CD4-positive, alpha-beta T cell treated with Interleukin-6 at 100 ng/mL for 8 hours (primary cell): ENCODE measurements around the gene LSM3.

Experiments used
- DNase-seq: peaks from one replicate; pipeline ENCODE4 v3.0.0-alpha.2; 2020; ENCODE audit warnings: mixed read lengths, low spot score

Gene LSM3

DNA sequence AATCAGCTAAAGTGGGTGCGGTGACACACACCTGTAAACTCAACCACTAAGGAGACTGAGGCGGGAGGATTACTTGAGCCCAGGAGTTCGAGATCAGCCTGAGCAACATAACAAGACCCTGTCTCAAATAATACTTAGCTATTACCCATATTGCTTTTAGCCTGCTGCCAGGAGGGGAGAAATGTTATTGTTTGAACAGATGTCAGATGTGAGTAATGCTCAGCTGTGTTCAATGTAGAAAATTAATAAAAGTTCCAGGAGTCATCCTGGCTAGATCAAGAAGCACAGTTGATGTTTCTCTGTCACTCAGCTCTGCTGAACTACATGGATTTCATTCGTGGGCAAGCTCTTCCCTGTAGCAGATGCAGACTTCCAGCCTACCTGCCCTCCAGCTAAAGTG is 22.2 kb downstream of the LSM3 start:
- no peak for DNase-seq

GRCh38 chr3:14201940-14202684 is 23.5 kb downstream of the LSM3 start:
- DNase-seq: no peak

DNA sequence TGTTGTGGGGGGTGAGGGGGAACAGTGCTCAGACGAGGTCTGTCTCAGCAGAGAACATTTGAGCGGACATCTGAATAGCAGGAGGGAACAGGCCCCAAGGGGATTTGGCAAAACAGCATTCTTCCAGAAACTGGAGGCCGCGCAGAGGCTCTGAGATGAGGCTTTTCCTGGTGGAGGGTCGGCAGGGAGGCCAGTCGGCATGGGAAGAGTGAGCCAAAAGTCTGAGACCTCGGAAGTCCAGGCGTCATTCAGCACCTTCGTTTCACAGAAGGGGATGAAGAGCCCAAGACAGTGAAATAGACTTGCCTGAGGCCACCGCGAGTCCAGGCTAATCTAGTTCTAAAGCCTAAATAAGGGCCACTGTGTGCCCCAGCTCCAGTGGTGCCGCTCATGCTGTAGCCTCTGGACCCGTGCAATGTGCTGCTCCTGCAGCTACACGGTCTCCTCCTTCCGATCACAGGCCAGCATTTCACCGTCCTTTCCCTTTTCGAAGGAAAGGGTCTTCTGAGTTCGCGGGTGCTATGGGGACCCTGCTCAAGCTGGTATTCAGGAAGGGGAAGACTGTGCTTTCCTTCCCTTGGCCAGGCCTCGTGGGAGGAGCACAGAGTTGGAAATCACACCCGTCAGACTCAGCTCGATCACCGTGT is 24.4 kb downstream of the LSM3 start:
- no peak for DNase-seq

DNA sequence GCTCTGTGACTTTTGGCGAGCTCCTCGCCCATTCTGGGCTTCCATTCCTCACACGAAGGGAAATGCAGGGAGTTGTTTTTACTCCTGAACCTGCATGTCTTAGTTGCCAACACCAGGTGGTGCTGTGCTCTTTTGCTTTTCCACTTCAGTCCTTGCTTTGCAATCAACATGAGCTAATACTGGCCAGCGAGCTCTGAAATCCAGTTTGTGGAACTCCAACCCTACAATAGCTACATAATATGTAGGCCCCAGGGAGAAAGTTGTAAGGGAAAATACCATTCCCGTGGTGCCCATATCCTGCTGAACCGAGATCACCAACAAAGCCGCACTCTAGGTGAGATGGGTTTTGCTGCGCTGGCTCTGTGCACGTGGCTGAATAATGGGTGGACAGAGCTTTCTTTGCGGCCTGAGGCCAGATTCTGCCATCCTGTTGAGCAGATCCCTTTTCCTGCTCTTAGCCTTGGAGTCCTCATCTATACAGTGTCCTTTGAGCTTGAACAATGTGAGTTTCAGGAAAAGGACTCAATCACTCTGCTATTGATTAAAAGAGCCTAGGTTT is 25.0 kb downstream of the LSM3 start:
- peak; percentile 33 for DNase-seq

DNA sequence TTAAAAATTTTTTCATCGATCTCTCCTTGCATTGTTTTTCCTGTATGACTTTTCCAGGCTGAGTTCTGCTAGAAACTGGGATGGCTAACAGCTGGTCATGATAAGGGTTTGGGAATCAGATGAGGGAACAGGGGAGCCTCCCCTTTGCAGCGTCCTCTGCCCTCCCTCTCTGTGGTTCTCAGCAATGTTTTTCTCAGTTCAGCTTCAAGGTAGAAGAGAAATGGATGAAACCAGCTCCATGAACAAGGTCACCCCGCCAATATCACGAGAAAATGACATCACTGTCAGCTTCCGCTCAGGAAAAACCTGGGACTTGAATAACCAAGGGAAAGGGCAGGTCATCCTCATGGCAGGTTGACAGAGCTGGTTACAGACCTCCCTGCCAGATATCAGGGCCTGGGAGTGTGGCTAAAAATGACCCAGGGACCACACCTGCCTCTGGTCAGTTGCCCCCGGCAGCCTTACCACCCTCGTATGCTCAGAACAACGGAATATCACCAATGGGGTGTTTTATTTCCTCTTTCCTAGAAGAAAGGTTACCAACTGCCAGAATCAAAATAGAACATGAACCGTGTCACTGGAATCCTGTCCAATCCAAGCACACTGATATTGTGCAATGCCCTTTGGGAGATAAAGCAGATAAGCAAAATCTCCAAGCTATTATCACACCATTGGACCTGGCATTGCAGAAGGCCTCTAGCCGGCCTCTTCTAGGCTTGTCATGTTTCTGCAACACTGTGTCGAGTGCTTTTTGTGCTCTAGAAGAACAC is 26.1 kb downstream of the LSM3 start:
- DNase-seq: no peak

DNA sequence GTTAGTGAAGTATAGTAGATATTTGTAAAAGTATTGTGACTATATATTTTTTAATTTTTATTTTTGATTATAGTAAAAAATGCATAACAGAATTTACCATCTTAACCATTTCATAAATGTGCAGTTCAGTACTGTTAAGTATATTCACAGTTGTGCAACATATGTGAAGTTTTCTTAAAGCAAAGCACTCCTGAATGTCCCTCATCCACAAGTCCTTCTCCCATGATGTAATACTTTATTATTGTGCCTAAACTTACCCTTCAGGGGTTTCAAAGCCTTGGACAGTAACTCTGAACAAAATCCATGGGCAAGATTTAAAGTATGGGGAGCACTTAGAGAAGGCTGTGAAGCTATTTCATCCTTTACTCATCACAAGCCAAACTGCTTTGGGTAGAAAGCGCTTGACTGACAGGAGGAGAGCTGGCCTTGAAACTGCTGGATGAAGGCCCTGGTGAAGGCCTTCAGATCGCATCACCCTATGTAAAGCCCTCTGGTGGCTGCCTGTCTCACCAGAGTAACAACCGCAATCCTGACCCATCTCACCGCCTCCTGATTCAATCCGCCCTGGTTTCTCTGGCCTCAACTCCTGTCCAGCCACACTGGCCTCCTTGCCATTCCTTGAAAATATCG is 28.0 kb downstream of the LSM3 start:
- no peak for DNase-seq

DNA sequence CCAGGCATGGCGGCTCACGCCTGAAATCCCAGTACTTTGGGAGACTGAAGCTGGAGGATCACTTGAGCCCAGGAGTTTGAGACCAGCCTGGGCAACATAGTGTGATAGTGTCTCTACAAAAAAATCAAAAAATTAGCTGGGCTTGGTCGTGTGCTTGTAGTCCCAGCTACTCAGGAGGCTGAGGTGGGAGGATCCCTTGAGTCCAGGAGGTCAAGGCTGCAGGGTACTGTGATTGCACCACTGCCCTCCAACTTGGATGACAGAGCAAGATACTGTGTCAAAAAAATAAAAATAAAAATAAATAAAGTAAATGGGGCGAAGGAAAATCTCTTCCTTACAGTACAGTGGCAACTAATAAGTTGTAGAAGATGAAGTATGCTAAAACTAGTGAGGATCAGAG is 29.6 kb downstream of the LSM3 start:
- DNase-seq: no peak

GRCh38 chr3:14208977-14209394 is 30.4 kb downstream of the LSM3 start:
- DNase-seq: no peak

- DNase-seq: no peak
Measured at GRCh38 chr3:14209581-14210289, 31.1 kb downstream of the LSM3 start.

DNA sequence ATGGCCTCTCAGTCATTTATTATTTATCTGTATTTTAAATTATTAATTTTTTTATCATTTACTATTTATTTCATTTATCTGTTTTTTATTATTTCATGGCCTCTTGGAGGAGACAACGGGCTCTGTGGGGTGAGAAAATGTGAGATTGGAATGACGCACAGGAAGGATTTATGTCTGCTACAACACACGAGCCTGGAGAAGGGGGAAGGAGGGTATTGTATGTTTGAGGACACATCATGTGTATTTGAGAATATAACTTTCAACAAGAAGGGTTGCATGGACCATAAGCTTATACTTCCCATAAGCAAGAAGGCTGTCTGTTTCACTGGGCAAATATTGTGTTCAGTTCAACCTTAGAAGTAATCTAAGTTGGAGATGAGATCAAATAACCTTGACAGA is 31.7 kb downstream of the LSM3 start:
- no peak for DNase-seq

- DNase-seq: no peak
Measured at GRCh38 chr3:14210843-14211594, 32.4 kb downstream of the LSM3 start.

DNA sequence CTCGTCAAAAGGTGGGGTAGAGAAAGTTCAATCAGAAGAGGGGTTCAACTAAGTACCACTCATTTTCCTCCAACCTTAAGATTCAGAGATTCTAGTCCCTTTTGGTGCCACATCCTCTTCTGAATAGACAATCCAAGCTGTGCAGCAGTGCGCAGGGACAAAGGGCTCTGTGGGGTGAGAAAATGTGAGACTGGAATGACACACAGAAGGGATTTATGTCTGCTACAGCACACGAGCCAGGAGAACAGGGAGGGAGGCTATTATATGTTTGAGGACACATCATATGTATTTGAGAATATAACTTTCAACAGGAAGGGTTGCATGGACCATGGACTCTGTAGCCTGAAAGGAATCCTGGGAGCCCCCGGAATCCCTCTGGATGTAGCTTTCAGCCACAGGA is 33.0 kb downstream of the LSM3 start:
- no peak for DNase-seq

GRCh38 chr3:14212032-14212431 is 33.4 kb downstream of the LSM3 start:
- DNase-seq: no peak

GRCh38 chr3:14213066-14213774 is 34.6 kb downstream of the LSM3 start:
- DNase-seq: no peak

GRCh38 chr3:14214764-14215163 is 36.1 kb downstream of the LSM3 start:
- no peak for DNase-seq

DNA sequence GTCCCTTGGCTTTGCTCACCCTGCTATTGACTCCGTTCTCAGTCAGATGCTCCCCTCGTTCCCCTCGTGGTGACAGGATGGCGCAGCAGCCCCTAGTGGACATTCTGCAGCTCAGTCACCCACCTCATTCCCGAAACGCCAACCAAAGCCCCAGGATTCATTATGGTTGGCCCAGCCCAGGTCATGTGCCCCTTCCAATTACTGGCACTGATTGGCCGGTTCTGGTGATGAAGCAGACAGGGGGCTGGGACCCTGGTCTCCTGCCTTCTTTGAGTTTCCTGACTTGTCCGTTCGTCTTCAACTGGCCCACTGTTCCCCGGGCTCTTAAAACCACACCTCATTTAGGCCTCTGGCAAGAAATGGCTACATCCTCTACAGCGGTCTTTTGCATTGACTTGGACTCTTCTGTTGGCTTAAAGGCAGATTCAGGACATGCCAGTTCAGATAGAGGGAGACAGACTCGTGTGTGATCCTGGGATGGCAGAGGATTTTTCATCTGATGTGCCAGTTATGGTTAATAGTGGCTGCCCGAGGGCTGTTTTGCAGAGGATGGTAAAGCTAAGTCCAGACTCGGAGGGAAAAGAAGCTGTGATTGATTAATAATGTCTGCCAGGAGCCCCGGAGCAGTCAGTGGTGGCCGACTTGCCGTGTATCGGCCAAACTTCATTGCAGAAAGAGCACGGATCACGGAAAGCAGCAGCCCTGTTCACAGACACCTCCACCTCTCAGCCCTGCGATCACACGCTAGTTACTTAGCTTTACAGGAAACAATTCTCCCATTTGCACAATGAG is 37.8 kb downstream of the LSM3 start:
- DNase-seq: no peak

DNA sequence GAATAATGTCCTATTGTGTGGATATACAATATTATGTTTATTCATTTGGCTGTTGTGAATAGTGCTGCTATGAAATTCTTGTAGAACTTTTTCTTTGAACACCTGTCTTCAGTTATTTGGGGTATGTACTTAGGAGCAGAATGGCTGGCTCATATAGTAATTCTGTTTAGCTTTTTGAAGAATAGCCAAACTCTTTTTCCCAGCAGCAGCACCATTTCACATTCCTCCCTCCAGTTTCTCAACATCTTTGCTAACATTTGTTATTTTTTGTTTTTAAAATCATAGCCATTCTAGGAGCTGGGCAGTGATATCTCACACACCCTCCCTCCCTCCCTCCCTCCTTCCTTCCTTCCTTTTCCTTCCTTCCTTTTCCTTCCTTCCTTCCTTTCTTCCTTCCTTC is 39.7 kb downstream of the LSM3 start:
- DNase-seq: no peak

DNA sequence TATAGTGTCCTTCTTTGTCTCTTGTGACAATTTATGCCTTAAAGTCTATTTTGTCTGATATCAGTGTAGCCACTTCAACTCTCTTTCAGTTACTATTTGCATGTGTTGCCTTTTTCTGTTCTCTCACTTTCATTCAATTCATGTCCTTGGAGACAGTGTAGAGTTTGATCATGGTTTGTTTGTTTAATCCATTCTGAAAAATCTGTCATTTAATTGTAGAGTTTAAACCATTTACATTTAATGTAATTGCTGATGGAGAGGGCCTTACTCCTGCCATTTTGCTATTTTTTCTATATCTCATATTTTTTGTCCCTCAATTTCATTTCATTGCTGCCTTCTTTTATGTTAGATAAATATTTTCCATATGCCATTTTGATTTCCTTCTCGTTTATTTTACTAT is 42.3 kb downstream of the LSM3 start:
- no peak for DNase-seq

GRCh38 chr3:14221902-14222301 is 43.3 kb downstream of the LSM3 start:
- no peak for DNase-seq
